KMS-11 (cell line): Measurements from ENCODE around the gene RNF144A.

Experiments
- H2AFZ ChIP-seq: fragments of 200-600 bp; sonication (generic); 2 replicates; pipeline ENCODE4 v1.6.1; 2016; ENCODE audit warnings: antibody characterized with exemption, mixed run types, low read depth
- H3K27ac ChIP-seq: fragments of 200-600 bp; sonication (generic); 2 replicates; pipeline ENCODE4 v1.6.1; 2016; ENCODE audit warnings: mild to moderate bottlenecking, mixed run types
- H3K27me3 ChIP-seq: fragments of 200-600 bp; sonication (generic); 2 replicates; pipeline ENCODE4 v1.6.1; 2017; ENCODE audit warnings: mild to moderate bottlenecking, low read depth, mixed run types, moderate library complexity; ENCODE audit not compliant: insufficient read depth
- H3K36me3 ChIP-seq: fragments of 200-600 bp; sonication (generic); 2 replicates; pipeline ENCODE4 v1.6.1; 2017; ENCODE audit warnings: mild to moderate bottlenecking, mixed run types; ENCODE audit not compliant: insufficient read depth
- H3K4me1 ChIP-seq: fragments of 200-600 bp; sonication (generic); 2 replicates; pipeline ENCODE4 v1.6.1; 2016; ENCODE audit warnings: mild to moderate bottlenecking, low read depth, mixed run types; ENCODE audit not compliant: poor library complexity, severe bottlenecking
- H3K4me2 ChIP-seq: fragments of 200-600 bp; sonication (generic); 2 replicates; pipeline ENCODE4 v1.7.0; 2016; ENCODE audit warnings: mild to moderate bottlenecking, mixed run types
- H3K4me3 ChIP-seq: fragments of 200-600 bp; sonication (generic); IDR thresholded peaks from 2 replicates; pipeline ENCODE4 v1.6.1; 2017; ENCODE audit warnings: low read depth, low read length, mixed read lengths; ENCODE audit not compliant: insufficient read depth
- H3K79me2 ChIP-seq: fragments of 200-600 bp; sonication (generic); 2 replicates; pipeline ENCODE4 v1.6.1; 2016; ENCODE audit warnings: low read depth, mixed run types; ENCODE audit not compliant: insufficient read depth
- H3K9ac ChIP-seq: fragments of 200-600 bp; sonication (generic); 2 replicates; pipeline ENCODE4 v1.6.1; 2016; ENCODE audit warnings: mild to moderate bottlenecking, mixed run types
- H4K20me1 ChIP-seq: fragments of 200-600 bp; sonication (generic); 2 replicates; pipeline ENCODE4 v1.6.1; 2016; ENCODE audit warnings: mild to moderate bottlenecking, mixed run types; ENCODE audit not compliant: insufficient read depth
- TF ChIP-seq, protein P1 (sequence below): fragments of 200-600 bp; sonication (generic); conservative IDR thresholded peaks from 2 replicates; pipeline ENCODE4 v1.6.1; 2017; ENCODE audit warnings: low read depth, mild to moderate bottlenecking, antibody characterized with exemption, low read length, moderate library complexity, mixed read lengths

Gene RNF144A

DNA sequence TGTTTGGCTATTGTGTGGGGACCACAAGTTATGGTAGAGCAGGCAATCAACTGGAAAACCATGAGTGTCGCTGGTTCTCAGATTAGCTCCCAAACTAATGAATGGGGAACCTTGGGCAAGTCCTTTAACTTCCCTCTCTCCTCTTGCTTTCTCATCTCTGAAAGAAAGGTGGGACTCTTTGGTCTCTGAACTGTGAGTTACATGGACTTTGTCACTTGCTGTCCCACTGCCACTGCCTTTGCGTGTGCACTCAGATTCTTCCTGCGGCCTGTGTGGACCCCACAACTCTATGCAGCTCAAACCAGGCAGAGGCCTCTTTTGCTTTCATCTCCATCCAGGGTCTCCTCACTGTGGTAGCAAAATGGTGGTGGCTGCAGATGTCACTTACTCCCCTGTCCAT is 86.7 kb downstream of the RNF144A start:
- H3K4me3 ChIP-seq = no peak overlapping the region
- no peaks in the 10 kb centered on the region for H3K4me1 ChIP-seq
- H3K27me3 ChIP-seq = no peaks in the 10 kb centered on the region
- TF ChIP-seq, protein P1, sequence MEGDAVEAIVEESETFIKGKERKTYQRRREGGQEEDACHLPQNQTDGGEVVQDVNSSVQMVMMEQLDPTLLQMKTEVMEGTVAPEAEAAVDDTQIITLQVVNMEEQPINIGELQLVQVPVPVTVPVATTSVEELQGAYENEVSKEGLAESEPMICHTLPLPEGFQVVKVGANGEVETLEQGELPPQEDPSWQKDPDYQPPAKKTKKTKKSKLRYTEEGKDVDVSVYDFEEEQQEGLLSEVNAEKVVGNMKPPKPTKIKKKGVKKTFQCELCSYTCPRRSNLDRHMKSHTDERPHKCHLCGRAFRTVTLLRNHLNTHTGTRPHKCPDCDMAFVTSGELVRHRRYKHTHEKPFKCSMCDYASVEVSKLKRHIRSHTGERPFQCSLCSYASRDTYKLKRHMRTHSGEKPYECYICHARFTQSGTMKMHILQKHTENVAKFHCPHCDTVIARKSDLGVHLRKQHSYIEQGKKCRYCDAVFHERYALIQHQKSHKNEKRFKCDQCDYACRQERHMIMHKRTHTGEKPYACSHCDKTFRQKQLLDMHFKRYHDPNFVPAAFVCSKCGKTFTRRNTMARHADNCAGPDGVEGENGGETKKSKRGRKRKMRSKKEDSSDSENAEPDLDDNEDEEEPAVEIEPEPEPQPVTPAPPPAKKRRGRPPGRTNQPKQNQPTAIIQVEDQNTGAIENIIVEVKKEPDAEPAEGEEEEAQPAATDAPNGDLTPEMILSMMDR = no peak
- H3K79me2 ChIP-seq = no peaks in the 10 kb centered on the region
- H2AFZ ChIP-seq = no peak overlapping the region
- no peaks in the 10 kb centered on the region for H4K20me1 ChIP-seq
- H3K36me3 ChIP-seq = no peaks in the 10 kb centered on the region
- no peak overlapping the region for H3K4me2 ChIP-seq
- H3K27ac ChIP-seq = no peak overlapping the region
- H3K9ac ChIP-seq = no peak overlapping the region

DNA sequence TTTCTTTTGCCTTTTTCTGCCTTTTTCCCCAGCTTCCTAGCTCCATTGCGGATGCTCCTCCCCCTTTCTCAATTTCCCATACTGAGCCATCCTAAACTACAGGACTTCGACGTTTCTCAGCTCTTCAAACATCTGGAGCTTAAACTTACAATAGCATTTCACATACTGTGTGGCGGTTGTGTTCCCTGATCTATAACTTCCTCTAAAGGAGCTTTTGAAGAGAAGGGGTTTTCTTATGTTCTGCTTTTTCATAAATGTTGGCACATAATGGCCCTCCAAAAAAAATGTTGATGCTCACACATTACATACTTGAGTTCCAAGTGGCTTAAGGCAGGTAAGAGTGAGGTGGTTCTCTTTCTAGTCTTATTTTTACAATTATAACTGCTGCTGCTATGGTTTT is 87.4 kb downstream of the RNF144A start:
- no peaks in the 10 kb centered on the region for H3K4me1 ChIP-seq
- no peaks in the 10 kb centered on the region for H3K27me3 ChIP-seq
- no peak overlapping the region for H3K4me2 ChIP-seq
- TF ChIP-seq, protein P1 = no peak
- H4K20me1 ChIP-seq = no peaks in the 10 kb centered on the region
- H3K27ac ChIP-seq = no peak overlapping the region
- H3K9ac ChIP-seq = no peak overlapping the region
- H3K36me3 ChIP-seq = no peaks in the 10 kb centered on the region
- H3K79me2 ChIP-seq = no peaks in the 10 kb centered on the region
- H2AFZ ChIP-seq = no peak overlapping the region
- no peak overlapping the region for H3K4me3 ChIP-seq

DNA sequence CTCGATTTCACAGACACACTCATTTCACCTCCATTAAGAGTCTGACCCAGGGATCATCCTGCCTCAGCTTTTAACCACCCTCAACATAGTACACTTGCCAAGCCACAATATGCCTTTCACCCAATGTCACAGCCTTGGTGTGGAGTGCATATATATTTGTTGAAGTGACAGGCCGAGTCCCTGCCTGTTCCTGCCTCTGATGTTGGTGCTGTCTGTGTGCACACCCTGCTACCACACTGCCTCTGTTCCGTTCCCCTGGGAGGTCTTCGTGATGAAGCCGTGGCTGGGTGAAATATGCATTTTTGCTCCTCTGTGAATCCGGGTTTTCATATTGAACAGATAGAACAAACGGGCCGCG is 90.3 kb downstream of the RNF144A start:
- Histone ChIP-seq H3K27ac (no peak overlapping the region), H3K79me2 (no peaks in the 10 kb centered on the region), H3K4me1 (no peaks in the 10 kb centered on the region), H3K9ac (no peak overlapping the region), H3K4me2 (no peak overlapping the region), H4K20me1 (no peaks in the 10 kb centered on the region), H3K27me3 (no peaks in the 10 kb centered on the region), H2AFZ (no peak overlapping the region), H3K4me3 (no peak overlapping the region), H3K36me3 (no peaks in the 10 kb centered on the region)
- TF ChIP-seq, protein P1 = no peak

DNA sequence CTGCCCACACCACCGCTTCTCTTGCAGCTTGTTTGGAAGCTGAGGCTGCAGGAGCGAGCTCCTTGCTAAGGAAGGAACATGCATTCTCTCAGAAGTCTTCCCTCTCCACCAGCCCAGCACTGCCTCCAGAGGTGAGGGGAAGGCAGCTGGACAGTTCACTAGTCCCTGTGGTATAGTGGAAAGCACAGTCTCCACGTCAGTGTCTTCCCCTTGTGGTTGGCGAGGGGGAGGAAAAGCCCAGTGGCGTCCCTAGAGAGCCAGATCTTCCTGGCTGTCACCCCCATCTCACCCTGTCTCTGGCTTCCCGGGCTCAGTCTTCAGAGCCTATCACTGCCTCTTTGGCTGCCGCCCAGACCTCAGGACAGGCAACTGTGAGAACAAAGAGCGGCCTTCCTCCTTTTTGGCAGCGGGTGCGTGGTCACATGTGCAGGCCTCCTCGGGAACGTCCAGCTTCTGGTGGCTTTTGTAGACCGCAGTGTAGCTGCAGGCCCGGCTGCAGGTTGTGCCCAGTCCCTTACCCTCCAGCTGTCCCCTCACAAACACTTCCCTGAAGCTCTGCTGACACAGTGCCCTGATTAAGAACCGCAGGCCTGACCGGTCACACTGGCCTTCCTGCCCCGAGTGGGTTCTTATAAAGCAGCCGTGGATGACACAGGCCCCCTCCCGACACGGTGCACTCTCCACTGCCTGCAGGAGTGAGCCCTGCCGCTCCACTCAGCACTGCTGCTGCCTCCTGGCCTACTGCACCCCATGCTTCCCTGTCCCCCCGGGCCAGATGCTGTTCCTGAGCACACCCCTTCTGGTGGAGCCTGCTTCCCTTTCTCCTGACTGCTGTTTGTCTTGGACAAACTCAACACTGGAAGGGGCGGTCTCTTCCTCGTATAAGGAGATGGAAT is 90.9 kb downstream of the RNF144A start:
- Histone ChIP-seq H4K20me1 (no peaks in the 10 kb centered on the region), H3K27me3 (no peaks in the 10 kb centered on the region), H2AFZ (no peak overlapping the region), H3K4me1 (no peaks in the 10 kb centered on the region), H3K9ac (no peak overlapping the region), H3K4me2 (no peak overlapping the region), H3K4me3 (no peak overlapping the region), H3K36me3 (no peaks in the 10 kb centered on the region), H3K27ac (no peak overlapping the region), H3K79me2 (no peaks in the 10 kb centered on the region)
- TF ChIP-seq, protein P1 = no peak
